Endodermal cell (in vitro differentiated cells): ENCODE data around the gene C19orf53. TPM values are rescaled to one million over a fixed set of nuclear protein-coding genes. Genes with fewer than 3 reads are reported as not detected.

ENCODE experiments used
- DNase-seq: peaks from one replicate; pipeline ENCODE4 v3.0.0-alpha.2; 2017
- H3K27ac ChIP-seq: 2 replicates; pipeline ENCODE4 v1.5.1; 2013; ENCODE audit warnings: mild to moderate bottlenecking, low read depth, low read length, moderate library complexity
- H3K27me3 ChIP-seq: 2 replicates; pipeline ENCODE4 v1.6.1; 2013; ENCODE audit warnings: mild to moderate bottlenecking, low read length, moderate library complexity; ENCODE audit not compliant: insufficient read depth, control insufficient read depth, poor library complexity, severe bottlenecking
- H3K36me3 ChIP-seq: 2 replicates; pipeline ENCODE4 v1.7.0; 2013; ENCODE audit warnings: mild to moderate bottlenecking, low read length, moderate library complexity; ENCODE audit not compliant: control insufficient read depth, insufficient read depth
- H3K4me1 ChIP-seq: one replicate; pipeline ENCODE4 v1.7.0; 2013; ENCODE audit warnings: low read length; ENCODE audit not compliant: control insufficient read depth, insufficient read depth
- H3K4me3 ChIP-seq: 2 replicates; pipeline ENCODE4 v1.5.1; 2013; ENCODE audit warnings: mild to moderate bottlenecking, low read length, moderate library complexity
- H3K9ac ChIP-seq: 2 replicates; pipeline ENCODE4 v1.6.1; 2013; ENCODE audit warnings: mild to moderate bottlenecking, low read length, moderate library complexity; ENCODE audit not compliant: poor library complexity, severe bottlenecking; ENCODE audit errors: extremely low read depth
- H3K9me3 ChIP-seq: 2 replicates; pipeline ENCODE4 v1.6.1; 2013; ENCODE audit warnings: mild to moderate bottlenecking, low read length, moderate library complexity; ENCODE audit not compliant: control insufficient read depth
- H3K27ac Mint-ChIP-seq: 2 replicates; pipeline ENCODE4 v1.8.0; 2020; ENCODE audit warnings: mixed read lengths
- H3K27me3 Mint-ChIP-seq: 2 replicates; pipeline ENCODE4 v1.8.0; 2021; ENCODE audit warnings: mild to moderate bottlenecking, mixed read lengths; ENCODE audit not compliant: insufficient read depth
- H3K36me3 Mint-ChIP-seq: 2 replicates; pipeline ENCODE4 v1.8.0; 2020; ENCODE audit warnings: low read depth, mixed read lengths
- H3K4me1 Mint-ChIP-seq: 2 replicates; pipeline ENCODE4 v1.8.0; 2020; ENCODE audit warnings: mixed read lengths
- H3K4me3 Mint-ChIP-seq: 2 replicates; pipeline ENCODE4 v1.8.0; 2020; ENCODE audit warnings: mild to moderate bottlenecking, moderate library complexity, mixed read lengths
- H3K9me3 Mint-ChIP-seq: 2 replicates; pipeline ENCODE4 v1.8.0; 2020; ENCODE audit warnings: mild to moderate bottlenecking, mixed read lengths
- WGBS, 2 experiments: methylation state at CpG; one replicate each; pipeline versions ENCODE4 v1.1.5 to v1.1.7; 2013; ENCODE audit warnings: missing lambda C conversion rate in 2 of 2, mixed read lengths in 1 of 2; ENCODE audit not compliant: insufficient coverage in 1 of 2, insufficient read length in 1 of 2; 5-methylcytosine and 5-hydroxymethylcytosine counted together
- total RNA-seq, 2 donors: library from RNA; stranded (reverse); fragmentation: NEBNext Ultra II Directional in 1 of 2; extraction: Animal tissue kit (Norgen Biotek cat#: 25700) in 1 of 2; gene quantifications; 2 replicates in 1 of 2; 3 replicates in 1 of 2; pipeline ENCODE4 v1.2.1, GENCODE V29; 2021
- TF ChIP-seq, protein P1 (sequence below): fragments of 200-600 bp; sonication (generic); conservative IDR thresholded peaks from 2 replicates; pipeline ENCODE4 v1.5.0; 2021; ENCODE audit warnings: antibody characterized with exemption, mild to moderate bottlenecking

Gene C19orf53
- total RNA-seq, 2 donors from 2014 or later: 106 to 114 TPM

DNA sequence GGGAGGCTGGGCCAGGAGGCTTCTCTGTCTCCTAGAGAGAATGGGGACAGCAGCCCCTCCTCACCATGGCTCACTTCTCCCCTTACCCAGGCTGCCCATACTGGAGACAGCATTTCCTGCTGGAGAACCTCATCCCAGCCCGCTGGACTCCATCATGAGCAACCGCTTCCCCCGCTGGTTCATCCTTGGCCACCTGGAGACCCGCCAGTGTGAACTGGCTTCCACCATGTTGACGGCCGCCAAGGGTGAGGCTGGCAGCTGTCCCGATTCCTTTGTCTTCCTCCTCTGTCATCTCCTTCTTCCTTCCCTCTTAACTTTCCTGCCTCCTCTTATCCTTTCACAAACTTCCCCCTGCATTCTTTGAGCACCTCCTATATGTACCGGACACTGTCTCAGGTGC, 49.0 kb downstream of the C19orf53 start:
- Mint-ChIP-seq H3K27ac (no peak overlapping the region), H3K4me1 (peaks cover 8% of the 10 kb centered on the region), H3K4me3 (no peak overlapping the region), H3K36me3 (peaks cover 62% of the 10 kb centered on the region), H3K27me3 (no peaks in the 10 kb centered on the region), H3K9me3 (no peaks in the 10 kb centered on the region)
- Histone ChIP-seq H3K9ac (no peak overlapping the region), H3K27ac (no peak overlapping the region), H3K4me3 (no peak overlapping the region), H3K36me3 (peaks cover 18% of the 10 kb centered on the region), H3K27me3 (no peaks in the 10 kb centered on the region), H3K4me1 (no peaks in the 10 kb centered on the region), H3K9me3 (no peaks in the 10 kb centered on the region)
- TF ChIP-seq, protein P1, sequence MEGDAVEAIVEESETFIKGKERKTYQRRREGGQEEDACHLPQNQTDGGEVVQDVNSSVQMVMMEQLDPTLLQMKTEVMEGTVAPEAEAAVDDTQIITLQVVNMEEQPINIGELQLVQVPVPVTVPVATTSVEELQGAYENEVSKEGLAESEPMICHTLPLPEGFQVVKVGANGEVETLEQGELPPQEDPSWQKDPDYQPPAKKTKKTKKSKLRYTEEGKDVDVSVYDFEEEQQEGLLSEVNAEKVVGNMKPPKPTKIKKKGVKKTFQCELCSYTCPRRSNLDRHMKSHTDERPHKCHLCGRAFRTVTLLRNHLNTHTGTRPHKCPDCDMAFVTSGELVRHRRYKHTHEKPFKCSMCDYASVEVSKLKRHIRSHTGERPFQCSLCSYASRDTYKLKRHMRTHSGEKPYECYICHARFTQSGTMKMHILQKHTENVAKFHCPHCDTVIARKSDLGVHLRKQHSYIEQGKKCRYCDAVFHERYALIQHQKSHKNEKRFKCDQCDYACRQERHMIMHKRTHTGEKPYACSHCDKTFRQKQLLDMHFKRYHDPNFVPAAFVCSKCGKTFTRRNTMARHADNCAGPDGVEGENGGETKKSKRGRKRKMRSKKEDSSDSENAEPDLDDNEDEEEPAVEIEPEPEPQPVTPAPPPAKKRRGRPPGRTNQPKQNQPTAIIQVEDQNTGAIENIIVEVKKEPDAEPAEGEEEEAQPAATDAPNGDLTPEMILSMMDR: no peak
- WGBS, 2 experiments: 90 to 100% methylated on average over 6 to 8 of the region's 8 CpGs
- no peak for DNase-seq

DNA sequence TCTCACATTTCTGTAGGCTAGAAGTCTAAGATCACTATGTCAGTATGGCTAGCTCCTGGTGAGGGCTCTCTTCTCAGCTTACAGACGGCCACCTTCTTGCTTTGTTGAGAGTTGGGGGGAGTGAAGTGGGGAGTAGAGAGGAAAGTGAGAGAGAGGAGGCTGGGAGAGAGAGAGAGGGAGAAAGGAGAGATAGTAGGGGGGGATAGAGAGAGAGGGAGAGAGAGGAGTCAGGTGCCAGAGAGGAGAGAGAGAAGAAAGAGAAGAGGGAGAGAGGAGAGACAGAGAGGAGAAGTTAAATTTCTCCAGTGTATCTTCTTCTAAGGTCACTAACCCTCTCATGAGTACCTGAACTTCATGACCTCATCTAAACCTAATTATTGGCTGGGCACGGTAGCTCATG, 49.6 kb downstream of the C19orf53 start:
- Mint-ChIP-seq H3K4me1 (peaks cover 8% of the 10 kb centered on the region), H3K4me3 (no peak overlapping the region), H3K9me3 (no peaks in the 10 kb centered on the region), H3K27me3 (no peaks in the 10 kb centered on the region), H3K27ac (no peak overlapping the region), H3K36me3 (peaks cover 65% of the 10 kb centered on the region)
- Histone ChIP-seq H3K27me3 (no peaks in the 10 kb centered on the region), H3K9me3 (no peaks in the 10 kb centered on the region), H3K36me3 (peaks cover 16% of the 10 kb centered on the region), H3K4me3 (no peak overlapping the region), H3K27ac (no peak overlapping the region), H3K9ac (no peak overlapping the region), H3K4me1 (no peaks in the 10 kb centered on the region)
- no peak for DNase-seq
- TF ChIP-seq, protein P1: no peak
- WGBS, 2 experiments: 92 to 93% methylated on average over 1 to 2 of the region's 2 CpGs

DNA sequence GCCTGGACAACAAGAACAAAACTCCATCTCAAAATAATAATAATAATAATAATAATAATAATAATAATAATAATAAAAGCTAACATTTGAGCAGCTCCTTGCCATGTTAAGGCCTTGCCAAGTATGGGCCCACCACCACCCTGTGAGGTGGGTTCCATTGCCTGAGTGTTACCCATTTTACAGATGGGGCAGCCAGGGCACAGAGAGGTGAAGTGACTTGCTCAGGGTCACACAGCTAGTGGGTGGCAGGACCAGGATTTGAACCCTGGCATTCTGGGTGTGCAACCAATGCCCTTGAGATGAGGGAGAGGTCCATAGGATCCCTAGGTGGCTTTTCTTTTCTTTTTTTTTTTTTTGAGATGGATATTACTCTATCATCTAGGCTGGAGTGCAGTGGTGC, 50.4 kb downstream of the C19orf53 start:
- H3K36me3 Mint-ChIP-seq: peaks cover 64% of the 10 kb centered on the region
- peaks cover 16% of the 10 kb centered on the region for H3K36me3 ChIP-seq
- H3K27me3 Mint-ChIP-seq: no peaks in the 10 kb centered on the region
- H3K27ac Mint-ChIP-seq: no peak overlapping the region
- DNase-seq: no peak
- H3K27me3 ChIP-seq: no peaks in the 10 kb centered on the region
- no peak overlapping the region for H3K4me3 ChIP-seq
- TF ChIP-seq, protein P1: no peak
- no peak overlapping the region for H3K27ac ChIP-seq
- no peaks in the 10 kb centered on the region for H3K9me3 Mint-ChIP-seq
- H3K4me3 Mint-ChIP-seq: no peak overlapping the region
- H3K4me1 Mint-ChIP-seq: peaks cover 8% of the 10 kb centered on the region
- no peaks in the 10 kb centered on the region for H3K9me3 ChIP-seq
- H3K9ac ChIP-seq: no peak overlapping the region
- H3K4me1 ChIP-seq: no peaks in the 10 kb centered on the region
